Lung (tissue), 12 donors: ENCODE results near the gene SUMO3. TPM values are rescaled to one million over a fixed set of nuclear protein-coding genes. Genes with fewer than 3 reads are reported as not detected.

Experiments
- ATAC-seq: fragments of 200-7000 bp; cut with Tn5 transposase; one replicate; pipeline ENCODE4 v1.9.1; 2020; ENCODE audit warnings: moderate number of reproducible peaks; ENCODE audit not compliant: insufficient read depth, low FRiP score
- DNase-seq, 3 donors: peaks; one replicate each; pipeline ENCODE4 v3.0.0-alpha.2; 2013 to 2017
- H3K27ac ChIP-seq, 2 donors: one replicate each; pipeline ENCODE4 v1.5.1; 2013; ENCODE audit warnings: mild to moderate bottlenecking in 2 of 2, moderate library complexity in 2 of 2, control low read depth in 1 of 2, inconsistent platforms in 1 of 2, low read depth in 1 of 2, low read length in 1 of 2
- H3K27me3 ChIP-seq, 3 donors: one replicate each; pipeline ENCODE4 v1.5.1; 2013; ENCODE audit warnings: low read length in 2 of 3; ENCODE audit not compliant: control insufficient read depth in 3 of 3, insufficient read depth in 3 of 3
- H3K36me3 ChIP-seq, 4 donors: one replicate each; pipeline ENCODE4 v1.5.1; 2013; ENCODE audit warnings: low read length in 4 of 4, mild to moderate bottlenecking in 1 of 4, moderate library complexity in 1 of 4; ENCODE audit not compliant: control insufficient read depth in 4 of 4, insufficient read depth in 4 of 4
- H3K4me1 ChIP-seq, 5 donors: one replicate each; pipeline ENCODE4 v1.5.1; 2013; ENCODE audit warnings: low read length in 5 of 5, mild to moderate bottlenecking in 2 of 5, moderate library complexity in 1 of 5; ENCODE audit not compliant: control insufficient read depth in 5 of 5, insufficient read depth in 5 of 5
- H3K4me3 ChIP-seq: one replicate; pipeline ENCODE4 v1.5.1; 2013; ENCODE audit warnings: mild to moderate bottlenecking, control low read depth, moderate library complexity
- H3K9ac ChIP-seq, 2 donors: one replicate each; pipeline ENCODE4 v1.5.1; 2013; ENCODE audit warnings: low read length in 2 of 2, control low read depth in 1 of 2; ENCODE audit not compliant: insufficient read depth in 1 of 2
- H3K9me3 ChIP-seq, 4 donors: one replicate each; pipeline ENCODE4 v1.5.1; 2013; ENCODE audit warnings: low read length in 3 of 4, mild to moderate bottlenecking in 1 of 4, moderate library complexity in 1 of 4; ENCODE audit not compliant: control insufficient read depth in 4 of 4, insufficient read depth in 3 of 4
- WGBS, 2 donors: extraction: QIAGEN DNeasy Blood & Tissue Kit; methylation state at CpG; one replicate each; pipeline ENCODE4 v1.1.7; 2013; 5-methylcytosine and 5-hydroxymethylcytosine counted together
- polyA plus RNA-seq, 2 donors: library from polyadenylated mRNA; stranded (reverse); fragments of 200-250 nt; gene quantifications; one replicate each; pipeline ENCODE4 v1.2.1, GENCODE V29; 2013
- total RNA-seq, 2 donors: library from RNA; depleted of rRNA in 1 of 2; stranded (reverse); fragments of >200 nt in 1 of 2; gene quantifications; one replicate each; pipeline ENCODE4 v1.2.1, GENCODE V29; 2014 to 2021
- TF ChIP-seq, protein P1 (sequence below): IDR thresholded peaks from 2 replicates; pipeline ENCODE4 v1.5.1; 2012; ENCODE audit warnings: mild to moderate bottlenecking; ENCODE audit errors: control extremely low read depth, extremely low read depth
- donor health status: control.
- donor health status: control.
- donor health status: Bipolar disorder and iron deficiency.
- donor health status: healthy.
- donor health status: DM: yes; HTN: yes; CAD: no.

Gene SUMO3
- total and polyA plus RNA-seq, 4 donors = 40.4 to 96.4 (median 66.0) TPM

- Histone ChIP-seq H3K36me3 (peaks cover 0 to 28% (median 11%) of the 10 kb centered on the region in 4 donors), H3K4me3 (no peak overlapping the region), H3K9ac (no peak overlapping the region), H3K27me3 (no peaks in the 10 kb centered on the region), H3K27ac (no peak overlapping the region), H3K9me3 (no peaks in the 10 kb centered on the region), H3K4me1 (peaks cover 10 to 34% (median 20%) of the 10 kb centered on the region in 5 donors)
- ATAC-seq (no peak), DNase-seq (no peak)
- 37 to 51% methylated on average over 12 of the region's 12 CpGs for WGBS, 2 donors
- TF ChIP-seq, protein P1, sequence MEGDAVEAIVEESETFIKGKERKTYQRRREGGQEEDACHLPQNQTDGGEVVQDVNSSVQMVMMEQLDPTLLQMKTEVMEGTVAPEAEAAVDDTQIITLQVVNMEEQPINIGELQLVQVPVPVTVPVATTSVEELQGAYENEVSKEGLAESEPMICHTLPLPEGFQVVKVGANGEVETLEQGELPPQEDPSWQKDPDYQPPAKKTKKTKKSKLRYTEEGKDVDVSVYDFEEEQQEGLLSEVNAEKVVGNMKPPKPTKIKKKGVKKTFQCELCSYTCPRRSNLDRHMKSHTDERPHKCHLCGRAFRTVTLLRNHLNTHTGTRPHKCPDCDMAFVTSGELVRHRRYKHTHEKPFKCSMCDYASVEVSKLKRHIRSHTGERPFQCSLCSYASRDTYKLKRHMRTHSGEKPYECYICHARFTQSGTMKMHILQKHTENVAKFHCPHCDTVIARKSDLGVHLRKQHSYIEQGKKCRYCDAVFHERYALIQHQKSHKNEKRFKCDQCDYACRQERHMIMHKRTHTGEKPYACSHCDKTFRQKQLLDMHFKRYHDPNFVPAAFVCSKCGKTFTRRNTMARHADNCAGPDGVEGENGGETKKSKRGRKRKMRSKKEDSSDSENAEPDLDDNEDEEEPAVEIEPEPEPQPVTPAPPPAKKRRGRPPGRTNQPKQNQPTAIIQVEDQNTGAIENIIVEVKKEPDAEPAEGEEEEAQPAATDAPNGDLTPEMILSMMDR = no peak
Observed at GRCh38 chr21:44865561-44866280, 47.9 kb upstream of the SUMO3 start.

DNA sequence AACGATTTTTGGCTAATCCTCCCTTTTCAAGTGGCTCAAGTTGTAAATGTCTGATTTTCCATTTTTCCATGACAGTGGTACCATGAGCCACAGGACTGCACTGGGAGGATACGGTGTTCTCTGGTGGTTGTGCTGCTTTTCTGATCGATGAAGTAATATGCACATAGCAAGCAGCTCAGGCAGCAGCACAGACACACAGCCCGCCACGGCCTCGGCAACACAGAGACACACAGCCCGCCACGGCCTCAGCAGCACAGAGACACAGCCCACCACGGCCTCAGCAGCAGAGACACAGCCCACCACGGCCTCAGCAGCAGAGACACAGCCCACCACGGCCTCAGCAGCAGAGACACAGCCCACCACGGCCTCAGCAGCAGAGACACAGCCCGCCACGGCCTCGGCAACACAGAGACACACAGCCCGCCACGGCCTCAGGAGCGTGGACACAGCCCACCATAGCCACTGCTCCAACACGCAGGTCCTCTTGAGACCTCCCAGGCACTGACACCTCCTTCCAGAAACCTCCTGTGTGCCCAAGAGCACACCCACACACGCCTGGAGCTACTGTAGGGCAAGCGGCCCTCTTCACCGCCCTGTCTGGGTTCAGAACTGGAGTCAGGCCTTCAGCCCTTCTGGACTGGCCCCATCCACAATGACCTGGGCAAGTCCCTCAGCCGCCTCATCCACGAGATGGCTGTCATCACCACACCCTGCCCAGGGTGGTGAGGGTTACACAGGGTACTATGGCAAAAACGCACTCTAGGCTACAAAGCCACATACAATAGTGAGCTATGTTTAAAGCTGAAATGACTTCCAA is 45.2 kb upstream of the SUMO3 start:
- TF ChIP-seq, protein P1 = no peak
- peaks cover 0 to 26% (median 11%) of the 10 kb centered on the region in 5 donors for H3K4me1 ChIP-seq
- 81 to 91% methylated on average over 24 to 25 of the region's 25 CpGs for WGBS, 2 donors
- peaks cover 0 to 39% (median 24%) of the 10 kb centered on the region in 4 donors for H3K36me3 ChIP-seq
- no peak overlapping the region for H3K9ac ChIP-seq
- no peak overlapping the region for H3K4me3 ChIP-seq
- DNase-seq (no peak), ATAC-seq (no peak)
- H3K9me3 ChIP-seq = no peaks in the 10 kb centered on the region
- H3K27ac ChIP-seq = no peak overlapping the region
- H3K27me3 ChIP-seq = no peaks in the 10 kb centered on the region

GRCh38 chr21:44858791-44859190 is 40.9 kb upstream of the SUMO3 start:
- peaks cover 3 to 55% (median 34%) of the 10 kb centered on the region in 4 donors for H3K36me3 ChIP-seq
- 69 to 85% methylated on average over 10 of the region's 10 CpGs for WGBS, 2 donors
- peaks cover 0 to 4% (median 0%) of the 10 kb centered on the region in 5 donors for H3K4me1 ChIP-seq
- H3K27me3 ChIP-seq = no peaks in the 10 kb centered on the region
- ATAC-seq (no peak), DNase-seq (no peak)
- H3K4me3 ChIP-seq = no peak overlapping the region
- no peak overlapping the region for H3K27ac ChIP-seq
- no peak overlapping the region for H3K9ac ChIP-seq
- H3K9me3 ChIP-seq = no peaks in the 10 kb centered on the region
- TF ChIP-seq, protein P1 = no peak
